HepG2 (cell line): ENCODE results near the gene NFKBIA. TPM values are rescaled to one million over a fixed set of nuclear protein-coding genes. Genes with fewer than 3 reads are reported as not detected.

Experiments used
- ATM ChIP-seq: fragments of 450-650 bp; IDR thresholded peaks from 2 replicates; pipeline ENCODE4 v1.7.1; 2017; ENCODE audit warnings: mild to moderate bottlenecking, borderline replicate concordance
- BATF2 ChIP-seq: sonication (generic); formaldehyde crosslinking; IDR thresholded peaks from 2 replicates; pipeline ENCODE4 v1.8.0; 2022; ENCODE audit warnings: mild to moderate bottlenecking, missing genetic modification reagents, moderate library complexity
- BRD4 ChIP-seq: sonication (generic); formaldehyde crosslinking; IDR thresholded peaks from 2 replicates; pipeline ENCODE4 v1.4.0; 2020; ENCODE audit warnings: missing genetic modification reagents
- CBX5 ChIP-seq: sonication (generic); formaldehyde crosslinking; IDR thresholded peaks from 2 replicates; pipeline ENCODE4 v1.4.0; 2020; ENCODE audit warnings: missing genetic modification reagents, borderline replicate concordance
- DR1 ChIP-seq: sonication (generic); formaldehyde crosslinking; IDR thresholded peaks from 2 replicates; pipeline ENCODE4 v1.8.0; 2021; ENCODE audit warnings: mild to moderate bottlenecking, missing genetic modification reagents, inconsistent platforms
- E2F2 ChIP-seq: sonication (generic); formaldehyde crosslinking; IDR thresholded peaks from 2 replicates; pipeline ENCODE4 v1.4.0; 2020; ENCODE audit warnings: missing genetic modification reagents, borderline replicate concordance
- HOXA7 ChIP-seq: sonication (generic); formaldehyde crosslinking; IDR thresholded peaks from 2 replicates; pipeline ENCODE4 v1.8.1; 2022; ENCODE audit warnings: mild to moderate bottlenecking, missing genetic modification reagents, moderate library complexity
- JDP2 ChIP-seq: sonication (generic); formaldehyde crosslinking; IDR thresholded peaks from 2 replicates; pipeline ENCODE4 v1.8.1; 2022; ENCODE audit warnings: missing genetic modification reagents, borderline replicate concordance
- NFRKB ChIP-seq: fragments of 450-650 bp; IDR thresholded peaks from 2 replicates; pipeline ENCODE4 v1.6.1; 2017
- PHF21A ChIP-seq: sonication (generic); formaldehyde crosslinking; IDR thresholded peaks from 2 replicates; pipeline ENCODE4 v1.5.0; 2020; ENCODE audit warnings: mild to moderate bottlenecking, missing genetic modification reagents
- SOX13 ChIP-seq, 3 experiments: fragments of 450-650 bp in 1 of 3; sonication (generic) in 1 of 3; formaldehyde crosslinking in 1 of 3; IDR thresholded peaks in 2 of 3; conservative IDR thresholded peaks in 1 of 3; 2 replicates each; pipeline versions ENCODE4 v1.5.0 to v1.6.1; 2016 to 2020; ENCODE audit warnings: antibody characterized with exemption in 1 of 3, mild to moderate bottlenecking in 1 of 3, missing compliant biosample characterization in 1 of 3, missing genetic modification reagents in 1 of 3, moderate library complexity in 1 of 3
- SRY ChIP-seq: sonication (generic); formaldehyde crosslinking; IDR thresholded peaks from 2 replicates; pipeline ENCODE4 v1.8.0; 2022; ENCODE audit warnings: mild to moderate bottlenecking, missing genetic modification reagents
- ZBTB14 ChIP-seq: sonication (generic); formaldehyde crosslinking; IDR thresholded peaks from 2 replicates; pipeline ENCODE4 v1.4.0; 2020; ENCODE audit warnings: missing genetic modification reagents
- ZBTB7A ChIP-seq: sonication (generic); formaldehyde crosslinking; IDR thresholded peaks from 2 replicates; pipeline ENCODE4 v1.8.0; 2022; ENCODE audit warnings: mild to moderate bottlenecking, missing genetic modification reagents
- ZFP36L2 ChIP-seq: sonication (generic); formaldehyde crosslinking; IDR thresholded peaks from 2 replicates; pipeline ENCODE4 v1.4.0; 2020; ENCODE audit warnings: missing genetic modification reagents
- ZHX1 ChIP-seq: sonication (generic); formaldehyde crosslinking; IDR thresholded peaks from 2 replicates; pipeline ENCODE4 v1.8.1; 2022; ENCODE audit warnings: low read depth, mild to moderate bottlenecking, missing genetic modification reagents
- ZNF10 ChIP-seq: sonication (generic); formaldehyde crosslinking; IDR thresholded peaks from 2 replicates; pipeline ENCODE4 v1.4.0; 2020; ENCODE audit warnings: mild to moderate bottlenecking, low read depth, missing genetic modification reagents, borderline replicate concordance
- ZNF12 ChIP-seq: sonication (generic); formaldehyde crosslinking; IDR thresholded peaks from 2 replicates; pipeline ENCODE4 v1.5.0; 2020; ENCODE audit warnings: missing genetic modification reagents
- ZNF30 ChIP-seq: sonication (generic); formaldehyde crosslinking; IDR thresholded peaks from 2 replicates; pipeline ENCODE4 v1.5.0; 2020; ENCODE audit warnings: mild to moderate bottlenecking, missing genetic modification reagents
- ZNF317 ChIP-seq: sonication (generic); formaldehyde crosslinking; IDR thresholded peaks from 2 replicates; pipeline ENCODE4 v1.5.0; 2020; ENCODE audit warnings: mild to moderate bottlenecking, missing genetic modification reagents
- ZNF543 ChIP-seq: sonication (generic); formaldehyde crosslinking; IDR thresholded peaks from 2 replicates; pipeline ENCODE4 v1.4.0; 2020; ENCODE audit warnings: mild to moderate bottlenecking, missing genetic modification reagents
- ZNF549 ChIP-seq: sonication (generic); formaldehyde crosslinking; IDR thresholded peaks from 2 replicates; pipeline ENCODE4 v1.5.0; 2020; ENCODE audit warnings: missing genetic modification reagents
- ZNF678 ChIP-seq: sonication (generic); formaldehyde crosslinking; IDR thresholded peaks from 2 replicates; pipeline ENCODE4 v1.4.0; 2020; ENCODE audit warnings: mild to moderate bottlenecking, missing genetic modification reagents
- ZNF780A ChIP-seq: sonication (generic); formaldehyde crosslinking; IDR thresholded peaks from 2 replicates; pipeline ENCODE4 v1.8.0; 2022; ENCODE audit warnings: mild to moderate bottlenecking, missing genetic modification reagents, moderate library complexity
- polyA plus RNA-seq, 8 experiments: library from polyadenylated mRNA; depleted of rRNA in 3 of 8; stranded (reverse) in 7 of 8; unstranded in 1 of 8; fragments of >200 nt; fragmentation: Illumina TruSeq in 4 of 8; extraction: Trizol in 4 of 8; gene quantifications; 2 replicates each; pipeline versions ENCODE4 v1.2.1 to v1.2.3, GENCODE V29; 2011 to 2016; ENCODE audit warnings: low read depth in 4 of 8, missing spikeins in 1 of 8, mixed read lengths in 1 of 8; ENCODE audit not compliant: insufficient read depth in 1 of 8
- total RNA-seq, 5 experiments: library from RNA; depleted of rRNA; stranded (reverse); fragments of >200 nt; fragmentation: Illumina TruSeq; extraction: Trizol; gene quantifications; 2 replicates each; pipeline ENCODE4 v1.2.3, GENCODE V29; 2016; ENCODE audit warnings: low read depth in 1 of 5

Gene NFKBIA
- total and polyA plus RNA-seq, 2 of the 13 experiments (the other 11 are each of a cell fraction or from before 2014, with no cell fraction given): 197 to 319 TPM

- TF ChIP-seq E2F2 (CRISPR knock-in tag) (peak; percentile 99; the same call in 1 of the 2 replicates), NFRKB (no peak), ZNF780A (CRISPR knock-in tag) (no peak), ZHX1 (peak; percentile 81; the same call in 1 of the 2 replicates), ZNF678 (CRISPR knock-in tag) (0 out of 2 replicates have a peak, but pooled peaks have one; percentile 95), ZNF549 (CRISPR knock-in tag) (no peak; the same call in 1 of the 2 replicates), SRY (peak; percentile 86; the same call in 1 of the 2 replicates), ZBTB14 (no peak), JDP2 (CRISPR knock-in tag) (no peak), PHF21A (CRISPR knock-in tag) (no peak), ZNF543 (CRISPR knock-in tag) (no peak; the same call in 1 of the 2 replicates), ZNF30 (CRISPR knock-in tag) (0 out of 2 replicates have a peak, but pooled peaks have one; percentile 85), BRD4 (CRISPR knock-in tag) (peak; percentile 87), ZFP36L2 (peak; percentile 16; the same call in 1 of the 2 replicates), ZNF10 (CRISPR knock-in tag) (no peak), DR1 (CRISPR knock-in tag) (no peak), HOXA7 (CRISPR knock-in tag) (no peak), ZBTB7A (CRISPR knock-in tag) (peak; percentile 93), ZNF317 (CRISPR knock-in tag) (peak; percentile 94), ATM (no peak), CBX5 (CRISPR knock-in tag) (peak; percentile 100), ZNF12 (peak; percentile 92), BATF2 (no peak), SOX13 (IDR thresholded peaks at IDR 0.05) (peak; percentile 68; the same call in 1 of the 2 replicates), SOX13 (CRISPR knock-in tag; conservative IDR thresholded peaks at IDR 0.05 in 1 of 2, IDR thresholded peaks at IDR 0.05 in 1 of 2) (peak in 1 of 2 experiments; percentile 94; a peak in 2 of 4 replicates)
Measured at GRCh38 chr14:35403603-35404448, 723 bp downstream of the NFKBIA start (continued).
